Measurements from ENCODE around the gene WNT3. TPM values are rescaled to one million over a fixed set of nuclear protein-coding genes. Genes with fewer than 3 reads are reported as not detected.
A peak's percentile ranks its signal among the peaks of the same experiment; 100 is the strongest.
"Not testable (repeated sequence)": the region's sequence is repeated elsewhere in the genome, so short reads cannot be mapped to it uniquely, and the experiment has no call there.

The WNT3 gene
- total RNA-seq, 1 donor from 2014 or later = 1.9 TPM

GRCh38 chr17:46766493-46767491 is 51.7 kb downstream of the WNT3 start:
- DNase-seq (ENCODE audit: low spot score) = peak; percentile 79

- peak; percentile 77 for DNase-seq (ENCODE audit: low spot score)
Observed at GRCh38 chr17:46765453-46765852, 53.0 kb downstream of the WNT3 start.

GRCh38 chr17:46764709-46765401 is 53.6 kb downstream of the WNT3 start:
- peak; percentile 87 for DNase-seq (ENCODE audit: low spot score)

GRCh38 chr17:46764000-46764708 is 54.3 kb downstream of the WNT3 start:
- DNase-seq (ENCODE audit: low spot score) = peak; percentile 53

- DNase-seq (ENCODE audit: low spot score) = no peak
Observed at GRCh38 chr17:46763416-46763815, 55.1 kb downstream of the WNT3 start.

- DNase-seq (ENCODE audit: low spot score) = no peak
Observed at GRCh38 chr17:46759141-46759540, 59.4 kb downstream of the WNT3 start.

GRCh38 chr17:46758614-46759013 is 59.9 kb downstream of the WNT3 start:
- no peak for DNase-seq (ENCODE audit: low spot score)

- DNase-seq (ENCODE audit: low spot score) = not testable (repeated sequence)
Observed at GRCh38 chr17:46757588-46757987, 60.9 kb downstream of the WNT3 start.

- DNase-seq (ENCODE audit: low spot score) = no peak
Observed at GRCh38 chr17:46756861-46757260, 61.6 kb downstream of the WNT3 start.

- DNase-seq (ENCODE audit: low spot score) = no peak
Observed at GRCh38 chr17:46756081-46756735, 62.3 kb downstream of the WNT3 start.

GRCh38 chr17:46753776-46754175 is 64.7 kb downstream of the WNT3 start:
- no peak for DNase-seq (ENCODE audit: low spot score)

- DNase-seq (ENCODE audit: low spot score) = no peak
Observed at GRCh38 chr17:46751425-46751824, 67.1 kb downstream of the WNT3 start.

- DNase-seq (ENCODE audit: low spot score) = no peak
Observed at GRCh38 chr17:46745376-46745775, 73.1 kb downstream of the WNT3 start.

GRCh38 chr17:46744441-46744840 is 74.1 kb downstream of the WNT3 start:
- no peak for DNase-seq (ENCODE audit: low spot score)

GRCh38 chr17:46742565-46743270 is 75.8 kb downstream of the WNT3 start:
- DNase-seq (ENCODE audit: low spot score) = no peak

GRCh38 chr17:46741122-46741730 is 77.3 kb downstream of the WNT3 start:
- DNase-seq (ENCODE audit: low spot score) = no peak

- DNase-seq (ENCODE audit: low spot score) = no peak
Observed at GRCh38 chr17:46739982-46740381, 78.5 kb downstream of the WNT3 start.

- no peak for DNase-seq (ENCODE audit: low spot score)
Observed at GRCh38 chr17:46738544-46738943, 79.9 kb downstream of the WNT3 start.

GRCh38 chr17:46737326-46737725 is 81.2 kb downstream of the WNT3 start:
- no peak for DNase-seq (ENCODE audit: low spot score)

GRCh38 chr17:46736100-46736499 is 82.4 kb downstream of the WNT3 start:
- DNase-seq (ENCODE audit: low spot score) = no peak
